Peyer's patch (tissue), 4 donors: ENCODE measurements around the gene EVC. TPM values are rescaled to one million over a fixed set of nuclear protein-coding genes. Genes with fewer than 3 reads are reported as not detected.

Experiments used
- DNase-seq, 3 donors: peaks; one replicate each; pipeline ENCODE4 v3.0.0-alpha.2; 2017 to 2019
- H3K27ac ChIP-seq, 4 donors: fragments of 200-600 bp; sonication (generic); one replicate each; pipeline ENCODE4 v1.5.1; 2016 to 2019
- H3K27me3 ChIP-seq, 2 donors: fragments of 200-600 bp; sonication (generic); one replicate each; pipeline ENCODE4 v1.5.1; 2019
- H3K36me3 ChIP-seq, 3 donors: fragments of 200-600 bp; sonication (generic); one replicate each; pipeline ENCODE4 v1.5.1; 2016 to 2019
- H3K4me1 ChIP-seq, 4 donors: fragments of 200-600 bp; sonication (generic); one replicate each; pipeline ENCODE4 v1.5.1; 2016 to 2019
- H3K4me3 ChIP-seq, 4 donors: fragments of 200-600 bp; sonication (generic); 1 replicate in 3 of 4; 2 replicates in 1 of 4; pipeline ENCODE4 v1.5.1; 2016 to 2019; ENCODE audit warnings: mild to moderate bottlenecking in 1 of 4
- H3K9me3 ChIP-seq, 4 donors: fragments of 200-600 bp; sonication (generic); one replicate each; pipeline ENCODE4 v1.5.1; 2016 to 2019; ENCODE audit warnings: mild to moderate bottlenecking in 1 of 4
- POLR2A ChIP-seq, 2 donors: fragments of 450-650 bp; IDR thresholded peaks; one replicate each; pipeline ENCODE4 v1.5.1; 2017; ENCODE audit warnings: antibody characterized with exemption in 2 of 2, mild to moderate bottlenecking in 2 of 2, moderate library complexity in 2 of 2
- total RNA-seq, 4 donors: library from RNA; depleted of rRNA; stranded (reverse); fragments of >200 nt; gene quantifications; one replicate each; pipeline ENCODE4 v1.1.0, GENCODE V29; 2016
- TF ChIP-seq, protein P1 (sequence below), 6 experiments: fragments of 450-650 bp in 4 of 6; fragments of 200-600 bp in 2 of 6; sonication (generic) in 1 of 6; IDR thresholded peaks; one replicate each; pipeline ENCODE4 v1.5.1; 2017 to 2019; ENCODE audit warnings: antibody characterized with exemption in 6 of 6, mild to moderate bottlenecking in 3 of 6, moderate library complexity in 1 of 6

EVC gene
- total RNA-seq, 4 donors from 2014 or later: 1.6 to 40.4 (median 4.4) TPM

DNA sequence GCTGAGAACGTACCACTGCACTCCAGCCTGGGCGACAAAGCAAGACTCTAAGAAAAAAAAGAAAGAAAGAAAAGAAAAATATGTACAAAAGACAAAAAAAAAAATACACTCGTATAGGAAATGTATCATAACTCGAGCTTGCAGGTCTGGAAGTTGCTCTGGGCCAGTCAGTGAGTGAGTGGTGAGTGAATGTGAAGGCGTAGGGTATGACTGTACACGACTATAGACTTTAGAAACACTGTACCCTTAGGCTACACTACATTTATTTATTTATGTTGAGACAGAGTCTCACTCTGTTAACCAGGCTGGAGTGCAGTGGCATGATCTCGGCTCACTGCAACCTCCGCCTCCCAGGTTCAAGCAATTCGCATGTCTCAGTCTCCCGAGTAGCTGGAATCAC lies 32.0 kb upstream of the EVC start:
- Histone ChIP-seq H3K4me3 (no peak overlapping the region), H3K27ac (no peak overlapping the region), H3K9me3 (no peaks in the 10 kb centered on the region), H3K36me3 (no peaks in the 10 kb centered on the region), H3K27me3 (no peaks in the 10 kb centered on the region), H3K4me1 (no peaks in the 10 kb centered on the region)
- TF ChIP-seq, protein P1, sequence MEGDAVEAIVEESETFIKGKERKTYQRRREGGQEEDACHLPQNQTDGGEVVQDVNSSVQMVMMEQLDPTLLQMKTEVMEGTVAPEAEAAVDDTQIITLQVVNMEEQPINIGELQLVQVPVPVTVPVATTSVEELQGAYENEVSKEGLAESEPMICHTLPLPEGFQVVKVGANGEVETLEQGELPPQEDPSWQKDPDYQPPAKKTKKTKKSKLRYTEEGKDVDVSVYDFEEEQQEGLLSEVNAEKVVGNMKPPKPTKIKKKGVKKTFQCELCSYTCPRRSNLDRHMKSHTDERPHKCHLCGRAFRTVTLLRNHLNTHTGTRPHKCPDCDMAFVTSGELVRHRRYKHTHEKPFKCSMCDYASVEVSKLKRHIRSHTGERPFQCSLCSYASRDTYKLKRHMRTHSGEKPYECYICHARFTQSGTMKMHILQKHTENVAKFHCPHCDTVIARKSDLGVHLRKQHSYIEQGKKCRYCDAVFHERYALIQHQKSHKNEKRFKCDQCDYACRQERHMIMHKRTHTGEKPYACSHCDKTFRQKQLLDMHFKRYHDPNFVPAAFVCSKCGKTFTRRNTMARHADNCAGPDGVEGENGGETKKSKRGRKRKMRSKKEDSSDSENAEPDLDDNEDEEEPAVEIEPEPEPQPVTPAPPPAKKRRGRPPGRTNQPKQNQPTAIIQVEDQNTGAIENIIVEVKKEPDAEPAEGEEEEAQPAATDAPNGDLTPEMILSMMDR (IDR thresholded peaks at IDR 0.05): no peak
- TF ChIP-seq POLR2A (IDR thresholded peaks at IDR 0.05): no peak
- DNase-seq: no peak

DNA sequence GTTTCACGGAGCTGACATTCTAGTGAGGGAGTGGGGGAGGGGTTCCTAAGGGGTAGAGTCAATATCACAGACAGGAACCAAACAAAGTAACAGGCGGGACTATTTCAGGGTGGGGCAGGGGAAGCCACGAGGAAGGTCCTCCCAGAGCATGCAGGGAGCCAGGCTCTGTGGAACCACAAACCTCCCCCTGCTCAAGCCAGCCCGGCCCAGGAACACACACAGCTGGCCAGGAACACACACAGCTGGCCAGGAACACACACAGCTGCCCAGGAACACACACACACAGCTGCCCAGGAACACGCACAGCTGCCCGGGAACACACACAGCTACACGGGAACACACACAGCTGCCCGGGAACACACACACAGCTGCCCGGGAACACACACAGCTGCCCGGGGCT lies 27.4 kb upstream of the EVC start:
- H3K9me3 ChIP-seq: no peaks in the 10 kb centered on the region
- H3K4me1 ChIP-seq: no peaks in the 10 kb centered on the region
- H3K27ac ChIP-seq: no peak overlapping the region
- TF ChIP-seq, protein P1 (IDR thresholded peaks at IDR 0.05): no peak
- DNase-seq: no peak
- peaks cover 0 to 10% (median 0%) of the 10 kb centered on the region in 3 donors for H3K36me3 ChIP-seq
- H3K27me3 ChIP-seq: no peaks in the 10 kb centered on the region
- no peak overlapping the region for H3K4me3 ChIP-seq

DNA sequence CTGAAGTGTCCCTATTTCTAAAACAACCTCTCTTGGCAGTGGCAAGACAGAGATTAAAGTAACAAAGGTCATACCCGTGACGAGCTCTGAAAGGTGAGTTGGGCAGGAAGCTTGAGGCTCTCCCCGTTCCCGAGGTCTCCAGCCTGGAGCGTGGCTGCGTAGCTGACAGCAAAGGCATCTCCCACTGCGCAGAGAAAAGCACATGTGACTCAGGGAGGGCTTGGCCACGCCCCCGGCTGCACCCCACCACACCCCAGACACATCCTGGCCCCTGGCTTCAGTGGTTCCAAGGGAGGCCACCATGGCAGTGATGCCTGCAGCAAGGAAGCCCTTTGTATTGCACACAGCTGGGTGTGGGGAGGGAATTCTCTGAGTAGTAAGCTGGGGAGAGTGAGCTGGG lies 25.7 kb upstream of the EVC start:
- Histone ChIP-seq H3K36me3 (peaks cover 0 to 10% (median 0%) of the 10 kb centered on the region in 3 donors), H3K27me3 (no peaks in the 10 kb centered on the region), H3K4me1 (no peaks in the 10 kb centered on the region), H3K27ac (no peak overlapping the region), H3K9me3 (no peaks in the 10 kb centered on the region), H3K4me3 (no peak overlapping the region)
- no peak for DNase-seq
- TF ChIP-seq, protein P1 (IDR thresholded peaks at IDR 0.05): no peak
- no peak for TF ChIP-seq POLR2A (IDR thresholded peaks at IDR 0.05)

DNA sequence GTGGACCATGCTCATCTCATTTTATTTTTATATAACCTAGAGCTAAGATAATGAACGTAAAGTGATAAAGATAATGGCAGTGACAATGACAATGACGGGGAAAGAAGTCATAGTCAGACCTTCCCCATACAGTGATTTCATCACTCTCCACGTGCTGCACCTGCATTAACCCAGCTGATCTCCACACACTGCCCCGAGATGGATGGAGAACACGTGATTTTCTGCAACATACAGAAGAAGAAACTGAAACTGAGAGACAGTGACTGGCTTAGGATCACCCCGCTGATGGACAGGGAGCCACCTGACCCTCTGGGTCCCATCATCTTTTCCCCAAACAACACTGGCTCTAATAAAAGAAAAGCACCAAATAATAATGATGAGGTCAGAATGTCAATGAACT lies 24.7 kb upstream of the EVC start:
- H3K4me3 ChIP-seq: no peak overlapping the region
- H3K27ac ChIP-seq: no peak overlapping the region
- H3K4me1 ChIP-seq: no peaks in the 10 kb centered on the region
- no peak for TF ChIP-seq POLR2A (IDR thresholded peaks at IDR 0.05)
- TF ChIP-seq, protein P1 (IDR thresholded peaks at IDR 0.05): no peak
- no peaks in the 10 kb centered on the region for H3K9me3 ChIP-seq
- DNase-seq: no peak
- H3K27me3 ChIP-seq: no peaks in the 10 kb centered on the region
- peaks cover 0 to 10% (median 0%) of the 10 kb centered on the region in 3 donors for H3K36me3 ChIP-seq

DNA sequence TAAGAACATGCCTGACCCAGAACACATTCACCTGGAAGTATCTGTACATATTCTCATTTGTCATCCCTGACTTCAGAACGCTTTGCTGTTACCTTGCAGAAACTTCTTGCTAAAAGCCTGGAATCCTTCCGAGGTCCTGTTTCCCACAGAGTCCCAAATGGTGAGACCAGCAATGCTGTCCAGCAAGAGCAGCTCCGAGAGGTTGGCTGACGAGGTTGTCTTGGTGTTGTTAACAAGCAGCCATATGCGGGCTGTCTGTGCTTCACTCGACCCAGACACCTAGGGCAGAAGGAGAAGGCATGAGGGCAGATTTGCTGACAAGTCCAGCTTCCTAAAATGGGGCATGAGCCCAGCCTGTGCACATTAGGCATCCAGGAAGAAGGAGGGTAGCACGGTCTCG lies 21.9 kb upstream of the EVC start:
- TF ChIP-seq, protein P1 (IDR thresholded peaks at IDR 0.05): no peak
- no peak for TF ChIP-seq POLR2A (IDR thresholded peaks at IDR 0.05)
- H3K4me1 ChIP-seq: no peaks in the 10 kb centered on the region
- peaks cover 0 to 10% (median 0%) of the 10 kb centered on the region in 3 donors for H3K36me3 ChIP-seq
- H3K4me3 ChIP-seq: no peak overlapping the region
- H3K27me3 ChIP-seq: no peaks in the 10 kb centered on the region
- DNase-seq: no peak
- no peaks in the 10 kb centered on the region for H3K9me3 ChIP-seq
- no peak overlapping the region for H3K27ac ChIP-seq

DNA sequence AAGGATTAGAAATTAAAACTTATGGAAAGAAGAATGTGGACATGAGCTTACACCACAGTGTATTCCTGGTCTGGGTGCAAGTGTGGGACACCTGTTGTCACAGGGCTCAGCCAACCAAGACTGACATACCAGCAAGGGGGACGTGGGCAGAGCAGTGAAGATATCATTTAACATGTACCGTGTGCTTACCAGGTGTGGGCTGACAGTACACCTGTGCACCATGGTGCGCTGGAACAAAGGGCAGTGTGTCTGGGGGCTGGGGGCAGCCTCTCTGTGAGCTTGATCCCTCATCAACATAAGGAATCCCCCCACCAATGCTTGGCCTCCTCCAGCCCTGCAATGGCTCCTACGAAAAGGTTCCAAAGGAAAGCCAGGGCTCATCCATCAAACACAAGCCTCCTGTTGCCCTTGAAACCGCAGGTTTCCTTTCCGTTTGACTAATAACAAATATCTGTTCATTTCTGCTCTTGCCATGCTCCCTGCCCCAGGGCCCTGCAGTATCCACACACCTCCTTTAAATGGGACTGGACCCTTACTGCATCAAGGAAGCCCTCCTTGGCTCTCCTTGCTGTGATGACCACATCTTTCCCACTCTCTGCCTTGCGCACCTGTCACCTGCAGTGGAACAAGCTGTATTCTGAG lies 19.4 kb upstream of the EVC start:
- Histone ChIP-seq H3K4me3 (no peak overlapping the region), H3K9me3 (no peaks in the 10 kb centered on the region), H3K36me3 (no peaks in the 10 kb centered on the region), H3K27ac (no peak overlapping the region), H3K27me3 (no peaks in the 10 kb centered on the region), H3K4me1 (no peaks in the 10 kb centered on the region)
- TF ChIP-seq POLR2A (IDR thresholded peaks at IDR 0.05): no peak
- TF ChIP-seq, protein P1 (IDR thresholded peaks at IDR 0.05): no peak
- no peak for DNase-seq
